WTC11 (cell line): ENCODE data around the gene PKN3. TPM values are rescaled to one million over a fixed set of nuclear protein-coding genes. Genes with fewer than 3 reads are reported as not detected.

ENCODE experiments used
- ATAC-seq: fragments of 200-7000 bp; cut with Tn5 transposase; 2 replicates; pipeline ENCODE4 v1.10.0; 2021; ENCODE audit warnings: mild to moderate bottlenecking, moderate library complexity
- CTCF ChIA-PET: fragments of 300-600 bp; sonication (Branson Sonifier 250); formaldehyde crosslinking; loops from one replicate; lab custom pipeline; 2021; ENCODE audit warnings: antibody characterized with exemption; lab: Charles Lee
- POLR2A ChIA-PET: fragments of 350-600 bp; sonication (Branson Sonifier 250); formaldehyde crosslinking; loops from one replicate; lab custom pipeline; 2021; ENCODE audit warnings: antibody characterized with exemption; lab: Charles Lee
- DNase-seq: peaks from one replicate; pipeline ENCODE4 v3.0.0; 2021; ENCODE audit warnings: low spot score
- H3K27ac Mint-ChIP-seq: 2 replicates; pipeline ENCODE4 v1.8.0; 2021; ENCODE audit warnings: mixed read lengths
- H3K27me3 Mint-ChIP-seq: 2 replicates; pipeline ENCODE4 v1.8.0; 2021; ENCODE audit warnings: low read depth, mild to moderate bottlenecking, moderate library complexity, mixed read lengths
- H3K36me3 Mint-ChIP-seq: 2 replicates; pipeline ENCODE4 v1.8.0; 2021; ENCODE audit warnings: mixed read lengths
- H3K4me1 Mint-ChIP-seq: 2 replicates; pipeline ENCODE4 v1.8.0; 2022; ENCODE audit warnings: mixed read lengths
- H3K4me3 Mint-ChIP-seq: 2 replicates; pipeline ENCODE4 v1.8.0; 2021; ENCODE audit warnings: mild to moderate bottlenecking, moderate library complexity, mixed read lengths
- H3K9me3 Mint-ChIP-seq: 2 replicates; pipeline ENCODE4 v1.8.0; 2021; ENCODE audit warnings: mixed read lengths
- ATF1 ChIP-seq: sonication (generic); formaldehyde crosslinking; IDR thresholded peaks from 2 replicates; pipeline ENCODE4 v1.8.1; 2023; ENCODE audit warnings: mild to moderate bottlenecking, moderate library complexity, missing genetic modification reagents
- CBFB ChIP-seq: sonication (generic); formaldehyde crosslinking; IDR thresholded peaks from 2 replicates; pipeline ENCODE4 v1.8.1; 2022; ENCODE audit warnings: mild to moderate bottlenecking, low read depth, missing genetic modification reagents
- CREM ChIP-seq: sonication (generic); formaldehyde crosslinking; IDR thresholded peaks from 2 replicates; pipeline ENCODE4 v1.8.1; 2022; ENCODE audit warnings: mild to moderate bottlenecking, missing genetic modification reagents, moderate library complexity
- EMX1 ChIP-seq: fragments of 250-450 bp; sonication (Bioruptor Pico); IDR thresholded peaks from 2 replicates; pipeline ENCODE4 v1.8.0; 2021; ENCODE audit warnings: mild to moderate bottlenecking
- GTF2I ChIP-seq: fragments of 250-450 bp; sonication (Bioruptor Pico); conservative IDR thresholded peaks from 2 replicates; pipeline ENCODE4 v1.4.0; 2021; ENCODE audit warnings: mild to moderate bottlenecking
- JAZF1 ChIP-seq: fragments of 250-450 bp; sonication (Bioruptor Pico); IDR thresholded peaks from 2 replicates; pipeline ENCODE4 v1.9.0; 2021; ENCODE audit warnings: moderate library complexity, mild to moderate bottlenecking, inconsistent platforms
- NFATC4 ChIP-seq: fragments of 250-450 bp; sonication (Bioruptor Pico); IDR thresholded peaks from 2 replicates; pipeline ENCODE4 v1.9.0; 2021; ENCODE audit warnings: mild to moderate bottlenecking
- TCF7 ChIP-seq: sonication (generic); formaldehyde crosslinking; IDR thresholded peaks from 2 replicates; pipeline ENCODE4 v1.8.0; 2022; ENCODE audit warnings: mild to moderate bottlenecking, low read depth, missing genetic modification reagents, moderate library complexity
- TEAD1 ChIP-seq: sonication (generic); formaldehyde crosslinking; IDR thresholded peaks from 2 replicates; pipeline ENCODE4 v1.8.0; 2022; ENCODE audit warnings: mild to moderate bottlenecking, missing genetic modification reagents
- ZNF671 ChIP-seq: fragments of 250-450 bp; sonication (Bioruptor Pico); IDR thresholded peaks from 2 replicates; pipeline ENCODE4 v1.8.0; 2021; ENCODE audit warnings: mild to moderate bottlenecking
- total RNA-seq: library from RNA; stranded (reverse); gene quantifications from 3 replicates; pipeline ENCODE4 v1.2.3, GENCODE V29; 2021
- TF ChIP-seq, protein P1 (sequence below): fragments of 250-450 bp; sonication (Bioruptor Pico); conservative IDR thresholded peaks from 2 replicates; pipeline ENCODE4 v1.9.0; 2021; ENCODE audit warnings: mild to moderate bottlenecking
- TF ChIP-seq, protein P2 (sequence below): sonication (generic); formaldehyde crosslinking; IDR thresholded peaks from 2 replicates; pipeline ENCODE4 v1.8.1; 2023; ENCODE audit warnings: mild to moderate bottlenecking, moderate library complexity, missing genetic modification reagents
- TF ChIP-seq, protein P3 (sequence below): sonication (generic); formaldehyde crosslinking; IDR thresholded peaks from 2 replicates; pipeline ENCODE4 v1.8.0; 2023; ENCODE audit warnings: missing genetic modification reagents, mild to moderate bottlenecking, borderline replicate concordance

Gene PKN3
- total RNA-seq, 1 experiment from 2014 or later: 24.1 TPM

DNA sequence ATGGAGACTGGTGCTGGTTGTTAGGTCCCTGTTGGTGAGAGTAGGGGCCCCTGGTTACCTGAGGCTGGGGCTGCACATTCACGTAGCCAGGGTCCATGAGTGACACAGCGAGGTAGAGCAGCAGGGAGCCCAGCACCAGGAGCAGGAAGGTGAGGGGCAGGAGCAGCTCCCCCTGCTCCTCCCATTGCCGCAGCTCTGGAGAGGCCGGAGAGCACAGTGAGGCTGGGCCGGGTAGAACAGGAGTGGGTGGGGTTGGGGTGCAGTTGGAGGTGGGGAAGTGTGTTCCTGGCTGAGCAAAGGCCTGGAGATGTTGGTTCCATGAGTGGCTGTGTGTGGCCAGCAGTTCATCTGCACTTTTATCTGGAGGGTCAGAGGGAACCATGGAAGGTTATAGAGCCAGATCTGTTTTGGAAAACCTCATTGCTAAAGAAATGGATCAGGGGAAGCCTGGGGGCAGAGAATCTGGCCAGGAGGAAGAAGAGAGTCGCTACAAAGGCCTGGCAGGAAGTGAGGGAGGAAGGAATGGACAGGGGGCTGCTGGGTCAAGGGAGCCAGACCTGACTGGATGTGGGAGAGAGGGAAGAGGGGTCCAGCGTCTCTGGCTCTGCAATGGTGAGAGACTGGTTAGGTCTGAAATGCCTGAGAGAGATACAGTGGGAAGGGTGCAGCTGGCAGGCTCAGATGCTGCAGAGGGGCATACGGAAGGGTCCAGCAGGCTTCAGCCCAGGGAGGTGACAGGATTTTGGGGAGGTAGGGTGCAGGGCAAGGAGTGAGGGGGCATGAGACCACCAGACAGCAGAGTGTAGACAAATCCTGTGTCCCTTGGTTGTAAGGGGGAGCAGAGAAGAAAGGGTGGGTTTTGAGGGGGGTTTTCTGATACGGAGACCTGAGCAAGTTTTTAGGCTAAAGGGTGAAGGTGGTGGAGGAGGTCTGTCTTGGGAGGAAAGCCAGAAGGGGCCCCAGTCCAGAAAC, 20.4 kb downstream of the PKN3 start:
- no peaks in the 10 kb centered on the region for H3K27me3 Mint-ChIP-seq
- ChIA-PET CTCF (interaction anchor here (2.5 kb wide), 1 partner anchor 87 kb away, joined by 16 read pairs; no protein-coding TSS in a partner anchor), POLR2A (interaction anchor here (0.6 kb wide), 1 partner anchor 536 kb away, joined by 3 read pairs; no protein-coding TSS in a partner anchor)
- no peak for ATAC-seq
- peaks cover 15% of the 10 kb centered on the region for H3K4me1 Mint-ChIP-seq
- H3K4me3 Mint-ChIP-seq: peak overlapping the region; percentile 96
- H3K27ac Mint-ChIP-seq: peak overlapping the region; percentile 65
- DNase-seq: no peak
- TF ChIP-seq GTF2I (CRISPR knock-in tag) (no peak), TCF7 (CRISPR knock-in tag) (no peak), TEAD1 (CRISPR knock-in tag) (no peak), ATF1 (CRISPR knock-in tag) (no peak), CBFB (CRISPR knock-in tag) (no peak), ZNF671 (CRISPR knock-in tag) (no peak), CREM (no peak)
- TF ChIP-seq, protein P1, sequence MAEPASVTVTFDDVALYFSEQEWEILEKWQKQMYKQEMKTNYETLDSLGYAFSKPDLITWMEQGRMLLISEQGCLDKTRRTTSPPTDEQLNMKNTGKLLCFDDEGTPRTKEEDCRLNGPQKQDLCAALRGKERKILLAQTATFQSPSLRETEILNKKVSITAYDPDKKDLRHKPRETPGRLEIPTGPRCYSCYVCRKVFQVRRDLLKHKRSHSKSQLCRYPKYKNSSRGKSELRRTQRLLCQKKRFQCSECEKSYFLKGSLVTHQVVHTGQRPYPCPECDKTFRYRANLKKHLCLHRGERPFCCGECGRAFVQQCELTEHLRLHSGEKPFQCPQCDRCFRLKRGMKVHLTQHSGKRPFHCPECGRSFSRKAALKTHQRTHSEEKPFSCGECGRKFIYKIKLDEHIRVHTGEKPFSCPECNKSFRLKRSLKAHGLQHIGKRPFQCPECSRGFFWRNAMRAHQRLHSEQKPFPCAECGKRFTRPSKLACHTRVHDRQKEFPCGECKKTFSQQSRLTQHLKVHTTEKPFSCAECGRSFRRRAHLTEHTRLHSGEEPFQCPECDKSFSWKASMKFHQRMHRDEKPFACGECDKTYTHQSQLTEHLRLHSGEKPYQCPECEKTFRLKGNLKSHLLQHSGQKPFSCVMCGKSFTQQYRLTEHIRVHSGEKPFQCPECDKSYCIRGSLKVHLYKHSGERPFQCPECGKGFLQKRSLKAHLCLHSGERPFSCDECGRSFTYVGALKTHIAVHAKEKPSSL (CRISPR knock-in tag): no peak
- TF ChIP-seq, protein P2, sequence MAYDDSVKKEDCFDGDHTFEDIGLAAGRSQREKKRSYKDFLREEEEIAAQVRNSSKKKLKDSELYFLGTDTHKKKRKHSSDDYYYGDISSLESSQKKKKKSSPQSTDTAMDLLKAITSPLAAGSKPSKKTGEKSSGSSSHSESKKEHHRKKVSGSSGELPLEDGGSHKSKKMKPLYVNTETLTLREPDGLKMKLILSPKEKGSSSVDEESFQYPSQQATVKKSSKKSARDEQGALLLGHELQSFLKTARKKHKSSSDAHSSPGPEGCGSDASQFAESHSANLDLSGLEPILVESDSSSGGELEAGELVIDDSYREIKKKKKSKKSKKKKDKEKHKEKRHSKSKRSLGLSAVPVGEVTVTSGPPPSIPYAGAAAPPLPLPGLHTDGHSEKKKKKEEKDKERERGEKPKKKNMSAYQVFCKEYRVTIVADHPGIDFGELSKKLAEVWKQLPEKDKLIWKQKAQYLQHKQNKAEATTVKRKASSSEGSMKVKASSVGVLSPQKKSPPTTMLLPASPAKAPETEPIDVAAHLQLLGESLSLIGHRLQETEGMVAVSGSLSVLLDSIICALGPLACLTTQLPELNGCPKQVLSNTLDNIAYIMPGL (CRISPR knock-in tag): no peak
- TF ChIP-seq, protein P3, sequence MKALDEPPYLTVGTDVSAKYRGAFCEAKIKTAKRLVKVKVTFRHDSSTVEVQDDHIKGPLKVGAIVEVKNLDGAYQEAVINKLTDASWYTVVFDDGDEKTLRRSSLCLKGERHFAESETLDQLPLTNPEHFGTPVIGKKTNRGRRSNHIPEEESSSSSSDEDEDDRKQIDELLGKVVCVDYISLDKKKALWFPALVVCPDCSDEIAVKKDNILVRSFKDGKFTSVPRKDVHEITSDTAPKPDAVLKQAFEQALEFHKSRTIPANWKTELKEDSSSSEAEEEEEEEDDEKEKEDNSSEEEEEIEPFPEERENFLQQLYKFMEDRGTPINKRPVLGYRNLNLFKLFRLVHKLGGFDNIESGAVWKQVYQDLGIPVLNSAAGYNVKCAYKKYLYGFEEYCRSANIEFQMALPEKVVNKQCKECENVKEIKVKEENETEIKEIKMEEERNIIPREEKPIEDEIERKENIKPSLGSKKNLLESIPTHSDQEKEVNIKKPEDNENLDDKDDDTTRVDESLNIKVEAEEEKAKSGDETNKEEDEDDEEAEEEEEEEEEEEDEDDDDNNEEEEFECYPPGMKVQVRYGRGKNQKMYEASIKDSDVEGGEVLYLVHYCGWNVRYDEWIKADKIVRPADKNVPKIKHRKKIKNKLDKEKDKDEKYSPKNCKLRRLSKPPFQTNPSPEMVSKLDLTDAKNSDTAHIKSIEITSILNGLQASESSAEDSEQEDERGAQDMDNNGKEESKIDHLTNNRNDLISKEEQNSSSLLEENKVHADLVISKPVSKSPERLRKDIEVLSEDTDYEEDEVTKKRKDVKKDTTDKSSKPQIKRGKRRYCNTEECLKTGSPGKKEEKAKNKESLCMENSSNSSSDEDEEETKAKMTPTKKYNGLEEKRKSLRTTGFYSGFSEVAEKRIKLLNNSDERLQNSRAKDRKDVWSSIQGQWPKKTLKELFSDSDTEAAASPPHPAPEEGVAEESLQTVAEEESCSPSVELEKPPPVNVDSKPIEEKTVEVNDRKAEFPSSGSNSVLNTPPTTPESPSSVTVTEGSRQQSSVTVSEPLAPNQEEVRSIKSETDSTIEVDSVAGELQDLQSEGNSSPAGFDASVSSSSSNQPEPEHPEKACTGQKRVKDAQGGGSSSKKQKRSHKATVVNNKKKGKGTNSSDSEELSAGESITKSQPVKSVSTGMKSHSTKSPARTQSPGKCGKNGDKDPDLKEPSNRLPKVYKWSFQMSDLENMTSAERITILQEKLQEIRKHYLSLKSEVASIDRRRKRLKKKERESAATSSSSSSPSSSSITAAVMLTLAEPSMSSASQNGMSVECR (CRISPR knock-in tag): no peak
- no peaks in the 10 kb centered on the region for H3K9me3 Mint-ChIP-seq
- no peaks in the 10 kb centered on the region for H3K36me3 Mint-ChIP-seq

DNA sequence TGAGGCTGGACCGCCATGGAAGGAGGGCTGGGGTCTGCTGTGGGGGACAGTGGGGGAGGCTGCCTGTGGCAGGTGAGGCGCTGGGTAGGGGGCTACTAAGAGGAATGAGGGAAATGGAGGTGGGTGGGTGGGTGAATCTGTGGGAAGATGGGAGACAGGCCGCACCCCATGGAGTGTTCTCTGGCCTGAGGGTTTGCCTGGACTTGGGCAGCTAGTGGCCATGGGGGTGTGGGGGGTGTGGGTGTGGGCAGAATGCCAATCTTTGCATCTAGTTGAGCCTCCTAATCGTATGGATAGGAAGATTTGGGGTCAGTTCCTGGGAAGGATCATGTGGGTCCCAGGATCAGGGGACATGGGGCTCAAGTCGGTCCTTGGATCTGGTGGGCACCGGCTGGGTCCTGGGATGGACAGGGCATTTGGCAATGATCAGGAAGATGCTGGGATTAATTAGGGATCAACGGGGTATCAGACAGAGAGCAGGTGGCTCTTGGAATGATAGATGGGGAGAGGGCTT, 21.1 kb downstream of the PKN3 start:
- DNase-seq (no peak), ATAC-seq (no peak)
- ChIA-PET POLR2A (interaction anchor here (0.6 to 1.8 kb wide), 7 partner anchors 8 to 537 kb away, joined by 3 to 7 read pairs (median 4); partner anchors contain the start of genes ENDOG and PKN3), CTCF (interaction anchor here (0.7 to 2.5 kb wide), 11 partner anchors 10 to 169 kb away, joined by 3 to 43 read pairs (median 4); partner anchors contain the start of genes ENDOG and PKN3)
- Mint-ChIP-seq H3K27ac (peak overlapping the region; percentile 48; the same call in 1 of the 2 replicates), H3K4me3 (peak overlapping the region; percentile 96), H3K27me3 (no peaks in the 10 kb centered on the region), H3K4me1 (peaks cover 15% of the 10 kb centered on the region), H3K9me3 (no peaks in the 10 kb centered on the region), H3K36me3 (no peaks in the 10 kb centered on the region)
- TF ChIP-seq EMX1 (CRISPR knock-in tag) (0 out of 2 replicates have a peak, but pooled peaks have one; percentile 76), JAZF1 (no peak), NFATC4 (CRISPR knock-in tag) (0 out of 2 replicates have a peak, but pooled peaks have one; percentile 19)
